ENCODE measurements around the gene DEGS1. TPM values are rescaled to one million over a fixed set of nuclear protein-coding genes. Genes with fewer than 3 reads are reported as not detected.
A peak's percentile ranks its signal among the peaks of the same experiment; 100 is the strongest.

DEGS1 gene
- 22.5 and 30.0 TPM in 2 replicates for total RNA-seq

- H3K27me3 ChIP-seq (ENCODE audit: control insufficient read depth, insufficient read depth, low read length) = no peaks in the 10 kb centered on the region
- no peaks in the 10 kb centered on the region for H3K36me3 ChIP-seq (ENCODE audit: control insufficient read depth, insufficient read depth, low read length)
- peak within 1 kb of the TSS; percentile 87 for H3K4me3 ChIP-seq (ENCODE audit: low read depth, low read length)
- FAIRE-seq = no peak
- DNase-seq (ENCODE audit: low read depth) = peak; percentile 48
- no peak for TF ChIP-seq CTCF (IDR thresholded peaks at IDR 0.05; ENCODE audit: insufficient read depth, low read length, severe bottlenecking)
These were observed at the start of gene DEGS1 for GRCh38 chr1:224182866-224183590. DEGS1 (plus strand) TSS chr1:224183240; CDS start chr1:224183337, 97 bp downstream.

- no peak for TF ChIP-seq CTCF (IDR thresholded peaks at IDR 0.05; ENCODE audit: insufficient read depth, low read length, severe bottlenecking)
- no peaks in the 10 kb centered on the region for H3K27me3 ChIP-seq (ENCODE audit: control insufficient read depth, insufficient read depth, low read length)
- DNase-seq (ENCODE audit: low read depth) = peak; percentile 57
- H3K36me3 ChIP-seq (ENCODE audit: control insufficient read depth, insufficient read depth, low read length) = peaks cover 4% of the 10 kb centered on the region
- FAIRE-seq = no peak
- H3K4me3 ChIP-seq (ENCODE audit: low read depth, low read length) = no peak overlapping the region
These were observed 49.2 kb upstream of the DEGS1 start for GRCh38 chr1:224133741-224134299.

- FAIRE-seq = no peak
- Histone ChIP-seq H3K36me3 (ENCODE audit: control insufficient read depth, insufficient read depth, low read length) (peaks cover 4% of the 10 kb centered on the region), H3K27me3 (ENCODE audit: control insufficient read depth, insufficient read depth, low read length) (no peaks in the 10 kb centered on the region), H3K4me3 (ENCODE audit: low read depth, low read length) (no peak overlapping the region)
- no peak for TF ChIP-seq CTCF (IDR thresholded peaks at IDR 0.05; ENCODE audit: insufficient read depth, low read length, severe bottlenecking)
- DNase-seq (ENCODE audit: low read depth) = no peak
These were observed 45.5 kb upstream of the DEGS1 start for GRCh38 chr1:224137518-224137917.

GRCh38 chr1:224138198-224138597 lies 44.8 kb upstream of the DEGS1 start:
- H3K4me3 ChIP-seq (ENCODE audit: low read depth, low read length) = no peak overlapping the region
- DNase-seq (ENCODE audit: low read depth) (no peak), FAIRE-seq (no peak)
- no peaks in the 10 kb centered on the region for H3K27me3 ChIP-seq (ENCODE audit: control insufficient read depth, insufficient read depth, low read length)
- H3K36me3 ChIP-seq (ENCODE audit: control insufficient read depth, insufficient read depth, low read length) = peaks cover 4% of the 10 kb centered on the region
- no peak for TF ChIP-seq CTCF (IDR thresholded peaks at IDR 0.05; ENCODE audit: insufficient read depth, low read length, severe bottlenecking)

GRCh38 chr1:224141693-224142092 lies 41.3 kb upstream of the DEGS1 start:
- Histone ChIP-seq H3K36me3 (ENCODE audit: control insufficient read depth, insufficient read depth, low read length) (peaks cover 3% of the 10 kb centered on the region), H3K4me3 (ENCODE audit: low read depth, low read length) (no peak overlapping the region), H3K27me3 (ENCODE audit: control insufficient read depth, insufficient read depth, low read length) (no peaks in the 10 kb centered on the region)
- DNase-seq (ENCODE audit: low read depth) (no peak), FAIRE-seq (no peak)
- no peak for TF ChIP-seq CTCF (IDR thresholded peaks at IDR 0.05; ENCODE audit: insufficient read depth, low read length, severe bottlenecking)
